Upper lobe of right lung (tissue), 1 donor: Measurements from ENCODE around the gene PLXNB2. TPM values are rescaled to one million over a fixed set of nuclear protein-coding genes. Genes with fewer than 3 reads are reported as not detected.

ENCODE experiments used
- ATAC-seq: fragments of 200-7000 bp; cut with Tn5 transposase; one replicate; pipeline ENCODE4 v1.9.1; 2020; ENCODE audit warnings: mild to moderate bottlenecking, moderate library complexity
- DNase-seq: peaks from one replicate; pipeline ENCODE4 v3.0.0-alpha.2; 2020
- H3K27ac ChIP-seq: fragments of 200-600 bp; one replicate; pipeline ENCODE4 v1.8.0; 2022
- H3K27me3 ChIP-seq: fragments of 200-600 bp; one replicate; pipeline ENCODE4 v1.8.0; 2022; ENCODE audit warnings: mild to moderate bottlenecking
- H3K36me3 ChIP-seq: fragments of 200-600 bp; one replicate; pipeline ENCODE4 v1.8.0; 2022
- H3K4me1 ChIP-seq: fragments of 200-600 bp; one replicate; pipeline ENCODE4 v1.8.0; 2022
- H3K4me3 ChIP-seq: fragments of 200-600 bp; one replicate; pipeline ENCODE4 v1.8.0; 2022; ENCODE audit warnings: mild to moderate bottlenecking
- H3K9me3 ChIP-seq: fragments of 200-600 bp; one replicate; pipeline ENCODE4 v1.8.0; 2022
- intact Hi-C: fragments of 100-400 bp; cut with DNase I; formaldehyde crosslinking; loops from one replicate; pipeline ENCODE4 v1.11.0; 2022
- total RNA-seq: library from RNA; stranded (reverse); fragmentation: NEBNext Ultra II Directional; extraction: Animal tissue kit (Norgen Biotek cat#: 25700); gene quantifications from one replicate; pipeline ENCODE4 v1.2.1, GENCODE V29; 2021
- TF ChIP-seq, protein P1 (sequence below): fragments of 200-600 bp; IDR thresholded peaks from one replicate; pipeline ENCODE4 v1.8.0; 2022; ENCODE audit warnings: antibody characterized with exemption
- donor health status: DM: no; HTN: yes; CAD: no; lungs with severe emphysema.

PLXNB2 gene
- total RNA-seq, 1 donor from 2014 or later = 308 TPM

DNA sequence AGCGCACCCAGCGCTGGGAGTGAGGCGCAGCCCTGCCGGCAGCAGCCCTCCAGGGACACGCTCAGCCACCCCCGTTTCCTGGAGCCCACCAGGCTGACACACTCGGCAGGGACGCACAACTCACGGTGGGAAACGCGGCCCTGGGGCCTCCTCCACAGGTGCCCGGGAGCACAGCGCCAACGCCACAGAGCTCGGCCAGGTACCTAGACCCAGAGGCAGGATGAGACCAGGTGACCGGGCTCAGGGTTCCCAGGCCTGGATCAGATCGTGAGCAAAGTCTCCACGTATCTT is 80.6 kb downstream of the PLXNB2 start:
- Histone ChIP-seq H3K27me3 (no peaks in the 10 kb centered on the region), H3K4me1 (no peaks in the 10 kb centered on the region), H3K36me3 (peaks cover 64% of the 10 kb centered on the region), H3K4me3 (no peak overlapping the region), H3K9me3 (no peaks in the 10 kb centered on the region), H3K27ac (no peak overlapping the region)
- intact Hi-C loops = no loop called here
- no peak for ATAC-seq
- TF ChIP-seq, protein P1, sequence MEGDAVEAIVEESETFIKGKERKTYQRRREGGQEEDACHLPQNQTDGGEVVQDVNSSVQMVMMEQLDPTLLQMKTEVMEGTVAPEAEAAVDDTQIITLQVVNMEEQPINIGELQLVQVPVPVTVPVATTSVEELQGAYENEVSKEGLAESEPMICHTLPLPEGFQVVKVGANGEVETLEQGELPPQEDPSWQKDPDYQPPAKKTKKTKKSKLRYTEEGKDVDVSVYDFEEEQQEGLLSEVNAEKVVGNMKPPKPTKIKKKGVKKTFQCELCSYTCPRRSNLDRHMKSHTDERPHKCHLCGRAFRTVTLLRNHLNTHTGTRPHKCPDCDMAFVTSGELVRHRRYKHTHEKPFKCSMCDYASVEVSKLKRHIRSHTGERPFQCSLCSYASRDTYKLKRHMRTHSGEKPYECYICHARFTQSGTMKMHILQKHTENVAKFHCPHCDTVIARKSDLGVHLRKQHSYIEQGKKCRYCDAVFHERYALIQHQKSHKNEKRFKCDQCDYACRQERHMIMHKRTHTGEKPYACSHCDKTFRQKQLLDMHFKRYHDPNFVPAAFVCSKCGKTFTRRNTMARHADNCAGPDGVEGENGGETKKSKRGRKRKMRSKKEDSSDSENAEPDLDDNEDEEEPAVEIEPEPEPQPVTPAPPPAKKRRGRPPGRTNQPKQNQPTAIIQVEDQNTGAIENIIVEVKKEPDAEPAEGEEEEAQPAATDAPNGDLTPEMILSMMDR = no peak
- no peak for DNase-seq

DNA sequence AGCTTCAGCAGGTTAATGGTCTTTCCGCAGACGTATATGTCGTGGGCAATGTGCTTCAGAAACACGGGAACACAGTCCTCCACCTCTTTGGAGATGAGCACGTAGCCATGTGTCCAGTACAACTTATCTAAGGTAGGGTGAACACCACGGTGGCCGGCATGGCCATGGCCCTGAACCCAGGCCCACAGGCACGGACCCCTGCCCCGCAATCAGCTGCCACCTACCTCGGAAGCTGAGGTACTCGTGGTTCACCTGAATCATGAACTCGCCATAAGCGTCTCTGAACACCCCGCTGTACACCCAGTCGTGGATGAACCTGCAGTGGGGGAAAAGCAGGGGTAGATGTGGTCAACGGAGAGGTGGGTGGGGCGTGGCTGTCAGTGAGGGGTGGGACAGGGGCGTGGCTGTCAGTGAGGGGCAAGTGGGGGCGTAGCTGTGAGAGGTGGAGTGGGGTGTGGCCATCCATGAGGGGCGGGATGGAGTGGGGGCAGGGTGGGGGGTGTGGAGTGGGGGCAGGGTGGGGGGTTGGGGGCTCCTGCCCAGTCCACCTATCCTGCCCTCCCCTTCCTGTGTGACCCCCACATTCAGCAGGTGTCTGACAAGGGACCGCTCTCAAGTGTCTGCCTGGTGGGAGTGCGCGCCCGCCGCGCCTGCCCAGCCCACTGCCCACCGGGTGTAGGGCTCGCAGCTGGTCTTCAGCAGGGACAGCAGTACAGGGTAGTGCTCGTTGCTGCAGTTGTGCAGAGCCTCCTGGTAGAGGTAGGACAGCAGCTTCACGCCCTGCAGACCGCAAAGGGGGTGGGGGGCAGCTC is 81.2 kb downstream of the PLXNB2 start:
- TF ChIP-seq, protein P1 = no peak
- Histone ChIP-seq H3K9me3 (no peaks in the 10 kb centered on the region), H3K4me1 (no peaks in the 10 kb centered on the region), H3K27me3 (no peaks in the 10 kb centered on the region), H3K36me3 (peaks cover 69% of the 10 kb centered on the region), H3K27ac (no peak overlapping the region), H3K4me3 (no peak overlapping the region)
- intact Hi-C loops = no loop called here
- DNase-seq (no peak), ATAC-seq (no peak)

DNA sequence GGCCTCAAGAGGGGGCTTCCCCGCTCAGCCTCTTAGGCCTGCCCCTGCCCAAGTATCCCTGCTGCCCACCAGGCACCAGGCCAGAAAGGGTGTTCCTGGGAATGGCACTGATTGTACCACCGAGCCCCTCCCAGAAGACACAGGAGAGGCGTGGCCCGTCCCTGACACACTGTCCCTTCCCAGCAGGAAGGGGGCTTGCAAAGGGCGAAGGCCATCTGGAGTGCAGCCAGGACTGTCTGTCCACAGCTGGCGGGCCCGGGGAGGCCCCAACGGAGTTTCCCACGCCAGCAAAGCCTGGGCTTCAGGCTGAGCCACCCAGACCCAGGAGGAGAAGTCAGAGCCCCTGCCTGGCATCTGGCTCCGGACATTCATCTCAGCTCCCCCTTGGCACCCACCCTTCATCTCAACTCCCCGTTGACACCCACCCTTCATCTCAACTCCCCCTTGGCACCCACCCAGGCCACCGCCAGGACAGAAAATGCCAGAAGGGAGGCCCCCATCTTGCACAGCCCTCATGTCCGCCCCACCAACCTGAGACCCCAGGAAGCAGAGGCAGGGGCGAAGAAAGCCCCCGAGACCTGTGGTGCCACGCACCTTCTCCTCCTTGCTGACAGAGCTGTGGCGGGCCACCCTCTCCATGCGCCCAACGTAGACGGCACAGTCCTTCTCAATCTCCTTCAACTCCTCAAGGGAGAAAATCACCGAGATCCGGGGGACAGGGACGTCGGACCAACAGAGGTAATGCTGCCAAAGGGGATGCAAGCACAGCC is 82.1 kb downstream of the PLXNB2 start:
- intact Hi-C loops = no loop called here
- H3K36me3 ChIP-seq = peaks cover 75% of the 10 kb centered on the region
- DNase-seq = no peak

More for the DNA sequence above, 82.1 kb downstream of the PLXNB2 start:
- TF ChIP-seq, protein P1 = no peak
- Histone ChIP-seq H3K4me1 (no peaks in the 10 kb centered on the region), H3K27me3 (no peaks in the 10 kb centered on the region), H3K27ac (no peak overlapping the region), H3K9me3 (no peaks in the 10 kb centered on the region), H3K4me3 (no peak overlapping the region)
- no peak for ATAC-seq

Other genes with a start within 250 kb of the PLXNB2 start
- not detected for gene TTLL8, start 249.3 kb downstream of the PLXNB2 start, total RNA-seq
- 2.3 TPM for gene MLC1, start 222.2 kb downstream of the PLXNB2 start, total RNA-seq
- gene MOV10L1, start 217.6 kb downstream of the PLXNB2 start, total RNA-seq = 1.2 TPM
- 3.0 TPM for gene PANX2, start 136.9 kb downstream of the PLXNB2 start, total RNA-seq
- gene TRABD, start 121.7 kb downstream of the PLXNB2 start, total RNA-seq = 36.5 TPM
- gene SELENOO, start 106.6 kb downstream of the PLXNB2 start, total RNA-seq = 17.6 TPM
- 51.3 TPM for gene TUBGCP6, start 62.6 kb downstream of the PLXNB2 start, total RNA-seq
- 48.9 TPM for gene HDAC10, start 56.4 kb downstream of the PLXNB2 start, total RNA-seq
- gene MAPK12, start 46.0 kb downstream of the PLXNB2 start, total RNA-seq = 22.2 TPM
- gene MAPK11, start 37.3 kb downstream of the PLXNB2 start, total RNA-seq = 26.1 TPM
- 9.3 TPM for gene DENND6B, start 19.4 kb upstream of the PLXNB2 start, total RNA-seq
- gene PPP6R2, start 35.7 kb upstream of the PLXNB2 start, total RNA-seq = 54.0 TPM
- 69.4 TPM for gene SBF1, start 167.4 kb upstream of the PLXNB2 start, total RNA-seq
- gene ADM2, start 173.9 kb upstream of the PLXNB2 start, total RNA-seq = 2.6 TPM
- not detected for gene MIOX, start 179.2 kb upstream of the PLXNB2 start, total RNA-seq
- 65.8 TPM for gene LMF2, start 200.1 kb upstream of the PLXNB2 start, total RNA-seq
- 51.8 TPM for gene NCAPH2, start 200.6 kb upstream of the PLXNB2 start, total RNA-seq
- 3.1 TPM for gene SCO2, start 218.0 kb upstream of the PLXNB2 start, total RNA-seq
- gene TYMP, start 222.4 kb upstream of the PLXNB2 start, total RNA-seq = 122 TPM
- gene KLHDC7B, start 238.3 kb upstream of the PLXNB2 start, total RNA-seq = 0.69 TPM